Uterus (tissue), 4 donors: Measurements from ENCODE around the gene TNFRSF18. TPM values are rescaled to one million over a fixed set of nuclear protein-coding genes. Genes with fewer than 3 reads are reported as not detected.
"Not testable (repeated sequence)": the region's sequence is repeated elsewhere in the genome, so short reads cannot be mapped to it uniquely, and the experiment has no call there.

ENCODE experiments used
- DNase-seq, 2 donors: peaks; one replicate each; pipeline ENCODE4 v3.0.0-alpha.2; 2019 to 2020
- H3K27ac ChIP-seq, 2 donors: fragments of 200-600 bp; sonication (generic); 1 replicate in 1 of 2; 2 replicates in 1 of 2; pipeline ENCODE4 v1.5.1; 2016 to 2018
- H3K27me3 ChIP-seq, 2 donors: fragments of 200-600 bp; sonication (generic); one replicate each; pipeline ENCODE4 v1.5.1; 2018 to 2019; ENCODE audit warnings: control low read depth in 1 of 2
- H3K36me3 ChIP-seq, 2 donors: fragments of 200-600 bp; sonication (generic); one replicate each; pipeline ENCODE4 v1.5.1; 2019; ENCODE audit warnings: control low read depth in 1 of 2
- H3K4me1 ChIP-seq, 2 donors: fragments of 200-600 bp; sonication (generic); one replicate each; pipeline ENCODE4 v1.5.1; 2018 to 2019; ENCODE audit warnings: control low read depth in 1 of 2
- H3K4me3 ChIP-seq, 2 donors: fragments of 200-600 bp; sonication (generic); 1 replicate in 1 of 2; 2 replicates in 1 of 2; pipeline ENCODE4 v1.5.1; 2018 to 2019; ENCODE audit warnings: mild to moderate bottlenecking in 1 of 2
- H3K9me3 ChIP-seq, 2 donors: fragments of 200-600 bp; sonication (generic); one replicate each; pipeline ENCODE4 v1.5.1; 2019; ENCODE audit warnings: control low read depth in 1 of 2
- CTCF ChIP-seq, 4 experiments: fragments of 200-600 bp in 2 of 4; fragments of 450-650 bp in 2 of 4; sonication (generic) in 2 of 4; IDR thresholded peaks; one replicate each; pipeline ENCODE4 v1.5.1; 2016 to 2019; ENCODE audit warnings: antibody characterized with exemption in 4 of 4, mild to moderate bottlenecking in 2 of 4, moderate library complexity in 1 of 4
- POLR2A ChIP-seq, 2 donors: fragments of 450-650 bp; IDR thresholded peaks; one replicate each; pipeline ENCODE4 v1.6.1; 2016; ENCODE audit warnings: antibody characterized with exemption in 2 of 2, mild to moderate bottlenecking in 1 of 2, moderate library complexity in 1 of 2
- intact Hi-C: fragments of 100-400 bp; cut with DNase I; formaldehyde crosslinking; loops from one replicate; pipeline ENCODE4 v1.15.1; 2023; ENCODE audit warnings: low total_unique reads
- total RNA-seq, 4 donors: library from RNA; depleted of rRNA in 3 of 4; stranded (reverse); fragments of >200 nt in 3 of 4; gene quantifications; one replicate each; pipeline versions ENCODE4 v1.1.0 to v1.2.4, GENCODE V29; 2014 to 2023
- donor health status: DM: yes; HTN: yes; CAD: no.

TNFRSF18 gene
- total RNA-seq, 4 donors from 2014 or later = 0.37 to 2.6 TPM; not detected in 2

DNA sequence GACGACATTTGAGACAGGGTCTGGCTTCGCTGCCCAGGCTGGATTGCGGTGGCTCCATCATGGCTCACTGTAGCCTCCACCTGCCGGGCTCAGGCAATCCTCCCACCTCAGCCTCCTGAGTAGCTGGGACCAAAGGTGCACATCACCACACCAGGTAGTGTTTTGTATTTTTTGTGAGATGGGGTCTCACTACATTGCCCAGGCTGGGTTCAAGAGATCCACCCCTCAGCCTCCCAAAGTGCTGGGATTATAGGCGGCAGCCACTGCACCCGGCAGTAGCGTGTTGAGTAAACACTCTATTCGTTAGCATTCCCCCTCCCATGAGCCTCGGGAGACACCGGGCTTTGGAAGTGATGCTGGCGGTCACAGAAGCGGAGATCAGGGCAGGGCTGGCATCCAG, 46.9 kb upstream of the TNFRSF18 start:
- H3K9me3 ChIP-seq = no peaks in the 10 kb centered on the region
- no peaks in the 10 kb centered on the region for H3K27me3 ChIP-seq
- intact Hi-C loops = no loop called here
- H3K4me3 ChIP-seq = no peak overlapping the region
- no peak for DNase-seq
- H3K4me1 ChIP-seq = no peaks in the 10 kb centered on the region
- no peaks in the 10 kb centered on the region for H3K36me3 ChIP-seq
- TF ChIP-seq CTCF (IDR thresholded peaks at IDR 0.05) = no peak
- TF ChIP-seq POLR2A (IDR thresholded peaks at IDR 0.05) = no peak
- no peak overlapping the region for H3K27ac ChIP-seq

DNA sequence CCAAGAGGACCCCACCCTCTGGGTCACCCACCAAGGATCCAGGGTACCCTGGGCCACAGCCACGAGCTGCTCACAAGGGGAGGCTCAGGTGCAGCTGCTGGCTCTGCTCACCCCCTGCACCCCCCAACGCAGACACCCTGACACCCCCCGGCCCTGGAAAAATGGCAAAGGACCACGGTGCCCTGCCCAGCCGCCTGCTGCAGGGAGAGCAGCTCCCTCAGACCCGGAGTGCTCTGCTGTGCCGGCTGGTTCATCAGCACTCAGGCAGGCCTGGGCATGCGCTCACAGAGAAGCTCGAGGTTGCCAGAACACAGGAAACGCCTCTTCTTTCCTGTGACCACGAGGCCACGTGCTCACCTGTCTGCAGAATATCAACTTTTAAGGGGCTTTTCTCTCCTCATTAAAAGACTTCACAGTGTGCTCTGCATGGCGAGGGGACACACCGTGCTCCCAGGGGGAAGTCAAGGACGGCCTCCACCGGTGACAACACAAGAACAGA, 44.4 kb upstream of the TNFRSF18 start:
- Histone ChIP-seq H3K27ac (no peak overlapping the region), H3K4me1 (peaks cover 0 to 9% of the 10 kb centered on the region in 2 donors), H3K36me3 (no peaks in the 10 kb centered on the region), H3K27me3 (peaks cover 0 to 8% of the 10 kb centered on the region in 2 donors), H3K9me3 (no peaks in the 10 kb centered on the region), H3K4me3 (no peak overlapping the region)
- no peak for DNase-seq
- no peak for TF ChIP-seq POLR2A (IDR thresholded peaks at IDR 0.05)
- no peak for TF ChIP-seq CTCF (IDR thresholded peaks at IDR 0.05)
- intact Hi-C loops = no loop called here

GRCh38 chr1:1248009-1248913, 41.9 kb upstream of the TNFRSF18 start:
- DNase-seq, H3K36me3 ChIP-seq, H3K27ac ChIP-seq, H3K9me3 ChIP-seq, intact Hi-C loops, H3K4me1 ChIP-seq, H3K4me3 ChIP-seq, H3K27me3 ChIP-seq: not testable (repeated sequence)

GRCh38 chr1:1247341-1247913, 41.0 kb upstream of the TNFRSF18 start:
- H3K27me3 ChIP-seq = peaks cover 0 to 8% of the 10 kb centered on the region in 2 donors

More at GRCh38 chr1:1247341-1247913, 41.0 kb upstream of the TNFRSF18 start:
- no peak for DNase-seq
- peaks cover 0 to 9% of the 10 kb centered on the region in 2 donors for H3K4me1 ChIP-seq
- TF ChIP-seq POLR2A (IDR thresholded peaks at IDR 0.05) (no peak), CTCF (IDR thresholded peaks at IDR 0.05) (no peak)
- no peaks in the 10 kb centered on the region for H3K36me3 ChIP-seq
- intact Hi-C loops = no loop called here
- no peaks in the 10 kb centered on the region for H3K9me3 ChIP-seq
- H3K27ac ChIP-seq = no peak overlapping the region
- H3K4me3 ChIP-seq = no peak overlapping the region
